Ovary (tissue), 9 donors: ENCODE measurements around the gene EXOC6B. TPM values are rescaled to one million over a fixed set of nuclear protein-coding genes. Genes with fewer than 3 reads are reported as not detected.

Experiments
- DNase-seq, 5 donors: peaks; one replicate each; pipeline ENCODE4 v3.0.0-alpha.2; 2019 to 2020
- H3K27ac ChIP-seq, 2 donors: fragments of 200-600 bp; one replicate each; pipeline versions ENCODE4 v1.5.1 to v1.8.0; 2019 to 2022
- H3K27me3 ChIP-seq: fragments of 200-600 bp; one replicate; pipeline ENCODE4 v1.8.0; 2022
- H3K36me3 ChIP-seq: fragments of 200-600 bp; sonication (generic); one replicate; pipeline ENCODE4 v1.5.1; 2019
- H3K4me1 ChIP-seq: one replicate; pipeline ENCODE4 v1.8.1; 2013; ENCODE audit warnings: mild to moderate bottlenecking, moderate library complexity; ENCODE audit not compliant: insufficient read depth
- H3K4me3 ChIP-seq: fragments of 200-600 bp; sonication (generic); one replicate; pipeline ENCODE4 v1.5.1; 2017
- H3K9me3 ChIP-seq, 2 donors: fragments of 200-600 bp in 1 of 2; sonication (generic) in 1 of 2; one replicate each; pipeline versions ENCODE4 v1.5.1 to v1.8.1; 2013 to 2019; ENCODE audit warnings: mild to moderate bottlenecking in 1 of 2, moderate library complexity in 1 of 2
- CTCF ChIP-seq, 3 donors: fragments of 450-650 bp in 2 of 3; fragments of 200-600 bp in 1 of 3; IDR thresholded peaks; one replicate each; pipeline versions ENCODE4 v1.5.1 to v1.8.0; 2016 to 2022; ENCODE audit warnings: antibody characterized with exemption in 3 of 3, mild to moderate bottlenecking in 1 of 3
- EP300 ChIP-seq: sonication (generic); formaldehyde crosslinking; IDR thresholded peaks from one replicate; pipeline ENCODE4 v1.6.1; 2017; ENCODE audit warnings: antibody characterized with exemption
- POLR2A ChIP-seq: fragments of 450-650 bp; IDR thresholded peaks from one replicate; pipeline ENCODE4 v1.6.1; 2017; ENCODE audit warnings: antibody characterized with exemption, mild to moderate bottlenecking, moderate library complexity
- WGBS, 3 donors: extraction: QIAGEN DNeasy Blood & Tissue Kit in 1 of 3; methylation state at CpG; one replicate each; pipeline versions ENCODE4 v1.1.5 to v1.1.7; 2013 to 2017; 5-methylcytosine and 5-hydroxymethylcytosine counted together
- intact Hi-C, 4 donors: fragments of 100-400 bp; cut with DNase I; formaldehyde crosslinking; loops; one replicate each; pipeline versions ENCODE4 v1.11.0 to v1.15.1; 2022 to 2023
- polyA plus RNA-seq, 2 donors: library from polyadenylated mRNA; stranded (reverse); fragments of 200-250 nt in 1 of 2; fragments of 350-450 nt in 1 of 2; fragmentation: Illumina TruSeq in 1 of 2; extraction: RNeasy Lipid Tissue Mini Kit (QIAGEN cat#74804) in 1 of 2; gene quantifications; one replicate each; pipeline ENCODE4 v1.2.3, GENCODE V29; 2013 to 2014
- total RNA-seq, 7 donors: library from RNA; depleted of rRNA in 2 of 7; stranded (reverse); fragments of >200 nt in 2 of 7; fragmentation: NEBNext Ultra II Directional in 3 of 7; extraction: Animal tissue kit (Norgen Biotek cat#: 25700) in 3 of 7; gene quantifications; one replicate each; pipeline versions ENCODE4 v1.1.0 to v1.2.4, GENCODE V29; 2016 to 2023
- donor health status: DM: no; HTN: no; CAD: no; lungs with moderate emphysema.
- donor health status: DM: no; HTN: no; CAD: no.
- donor health status: Bipolar disorder and iron deficiency.
- donor health status: DM: yes; HTN: yes; CAD: no.
- donor health status: DM: no; HTN: no; CAD: no.
- donor health status: DM: yes; HTN: yes; CAD: no.

The EXOC6B gene
- total and polyA plus RNA-seq, 9 donors, result 11.9 to 84.9 (median 57.8) TPM

- WGBS, 3 donors, result 97 to 100% (median 99%) methylated on average over 3 of the region's 3 CpGs
- intact Hi-C loops, result no loop called here
- Histone ChIP-seq H3K9me3 (no peaks in the 10 kb centered on the region), H3K36me3 (no peaks in the 10 kb centered on the region), H3K27ac (no peak overlapping the region), H3K4me3 (no peak overlapping the region), H3K27me3 (no peaks in the 10 kb centered on the region), H3K4me1 (peaks cover 5% of the 10 kb centered on the region)
- TF ChIP-seq EP300 (no peak), POLR2A (no peak), CTCF (IDR thresholded peaks at IDR 0.05) (no peak)
- no peak for DNase-seq
Measured at GRCh38 chr2:72513011-72513410, 312.8 kb downstream of the EXOC6B start.

GRCh38 chr2:72512376-72512775 is 313.5 kb downstream of the EXOC6B start:
- 97 to 98% (median 97%) methylated on average over 1 of the region's 1 CpG for WGBS, 3 donors
- TF ChIP-seq EP300, result no peak
- no peak for TF ChIP-seq POLR2A
- TF ChIP-seq CTCF (IDR thresholded peaks at IDR 0.05), result no peak

GRCh38 chr2:72511906-72512305 is 313.9 kb downstream of the EXOC6B start:
- H3K9me3 ChIP-seq, result no peaks in the 10 kb centered on the region
- no peaks in the 10 kb centered on the region for H3K27me3 ChIP-seq
- no peak overlapping the region for H3K4me3 ChIP-seq
- peaks cover 5% of the 10 kb centered on the region for H3K4me1 ChIP-seq
- H3K27ac ChIP-seq, result no peak overlapping the region
- TF ChIP-seq EP300 (no peak), POLR2A (no peak), CTCF (IDR thresholded peaks at IDR 0.05) (no peak)
- no peaks in the 10 kb centered on the region for H3K36me3 ChIP-seq
- WGBS, 3 donors, result 97 to 99% (median 98%) methylated on average over 1 of the region's 1 CpG
- no peak for DNase-seq
- intact Hi-C loops, result no loop called here

More at GRCh38 chr2:72512376-72512775, 313.5 kb downstream of the EXOC6B start:
- H3K4me3 ChIP-seq, result no peak overlapping the region
- intact Hi-C loops, result no loop called here
- peaks cover 5% of the 10 kb centered on the region for H3K4me1 ChIP-seq
- DNase-seq, result no peak
- H3K36me3 ChIP-seq, result no peaks in the 10 kb centered on the region
- H3K27ac ChIP-seq, result no peak overlapping the region
- H3K9me3 ChIP-seq, result no peaks in the 10 kb centered on the region
- H3K27me3 ChIP-seq, result no peaks in the 10 kb centered on the region

- Histone ChIP-seq H3K27me3 (no peaks in the 10 kb centered on the region), H3K4me1 (no peaks in the 10 kb centered on the region), H3K27ac (no peak overlapping the region), H3K4me3 (no peak overlapping the region), H3K36me3 (no peaks in the 10 kb centered on the region), H3K9me3 (no peaks in the 10 kb centered on the region)
- intact Hi-C loops, result no loop called here
- no peak for TF ChIP-seq CTCF (IDR thresholded peaks at IDR 0.05)
- TF ChIP-seq EP300, result no peak
- DNase-seq, result no peak
- 46 to 93% (median 90%) methylated on average over 2 of the region's 2 CpGs for WGBS, 3 donors
Measured at GRCh38 chr2:72497763-72498162, 328.1 kb downstream of the EXOC6B start.

DNA sequence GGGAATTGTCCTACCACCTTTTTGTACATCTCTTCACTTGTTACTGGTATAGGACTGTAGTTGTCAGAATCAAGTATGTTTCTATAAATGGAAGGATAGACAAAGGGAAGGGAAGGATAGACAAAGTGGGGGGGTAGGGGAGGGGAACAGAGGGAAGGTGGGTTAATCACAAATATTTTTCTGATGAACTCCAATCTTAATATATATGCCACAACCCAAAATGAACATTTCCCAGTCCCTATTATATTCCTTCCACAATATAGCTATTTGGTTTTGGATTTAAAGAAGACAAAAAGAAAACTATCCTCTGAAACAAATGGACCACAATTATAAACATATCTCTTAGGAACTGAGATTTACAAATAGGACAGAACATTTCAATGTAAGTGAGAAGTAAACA is 329.4 kb downstream of the EXOC6B start:
- intact Hi-C loops, result no loop called here
- H3K4me1 ChIP-seq, result no peaks in the 10 kb centered on the region
- H3K9me3 ChIP-seq, result no peaks in the 10 kb centered on the region
- no peak for TF ChIP-seq CTCF (IDR thresholded peaks at IDR 0.05)
- no peak for TF ChIP-seq EP300
- no peak for TF ChIP-seq POLR2A
- no peak overlapping the region for H3K27ac ChIP-seq
- no peak overlapping the region for H3K4me3 ChIP-seq
- no peaks in the 10 kb centered on the region for H3K36me3 ChIP-seq
- DNase-seq, result no peak
- no peaks in the 10 kb centered on the region for H3K27me3 ChIP-seq
